ENCODE data around the gene CES1. TPM values are rescaled to one million over a fixed set of nuclear protein-coding genes. Genes with fewer than 3 reads are reported as not detected.
"Not testable (repeated sequence)": the region's sequence is repeated elsewhere in the genome, so short reads cannot be mapped to it uniquely, and the experiment has no call there.

The CES1 gene
- total and polyA plus RNA-seq, 7 donors, result 1.3 to 4.9 (median 3.2) TPM

DNA sequence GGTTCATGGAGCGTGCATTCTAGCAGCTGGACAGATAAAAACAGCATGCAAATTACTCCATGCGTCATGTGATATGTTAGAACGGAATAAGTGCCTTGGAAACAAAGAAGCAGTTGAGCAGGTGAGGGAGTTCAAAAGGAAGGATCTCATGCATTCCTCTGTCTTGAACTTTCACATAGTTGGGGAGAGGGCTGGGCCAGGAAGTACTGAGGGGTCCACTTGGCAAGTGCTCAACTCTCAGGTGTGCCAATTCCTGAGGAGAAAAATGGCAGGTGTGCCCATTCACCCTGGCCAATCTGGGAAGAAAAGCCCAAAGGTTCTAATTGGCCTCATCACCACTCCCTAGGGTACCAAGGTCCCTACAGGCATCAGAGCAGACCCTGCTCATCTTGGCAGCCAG lies 67.7 kb downstream of the CES1 start:
- H3K4me3 ChIP-seq, result no peak overlapping the region
- intact Hi-C loops (cut with DNase I), result no loop called here
- H3K4me1 ChIP-seq, result no peaks in the 10 kb centered on the region
- no peak overlapping the region for H3K27ac ChIP-seq
- H3K27me3 ChIP-seq (ENCODE audit: insufficient read depth in 3 of 3, low read length in 2 of 3), result no peaks in the 10 kb centered on the region
- no peak for DNase-seq
- no peaks in the 10 kb centered on the region for H3K36me3 ChIP-seq (ENCODE audit: insufficient read depth in 1 of 2, low read depth in 1 of 2)
- H3K9me3 ChIP-seq, result no peaks in the 10 kb centered on the region
- TF ChIP-seq, protein P1, sequence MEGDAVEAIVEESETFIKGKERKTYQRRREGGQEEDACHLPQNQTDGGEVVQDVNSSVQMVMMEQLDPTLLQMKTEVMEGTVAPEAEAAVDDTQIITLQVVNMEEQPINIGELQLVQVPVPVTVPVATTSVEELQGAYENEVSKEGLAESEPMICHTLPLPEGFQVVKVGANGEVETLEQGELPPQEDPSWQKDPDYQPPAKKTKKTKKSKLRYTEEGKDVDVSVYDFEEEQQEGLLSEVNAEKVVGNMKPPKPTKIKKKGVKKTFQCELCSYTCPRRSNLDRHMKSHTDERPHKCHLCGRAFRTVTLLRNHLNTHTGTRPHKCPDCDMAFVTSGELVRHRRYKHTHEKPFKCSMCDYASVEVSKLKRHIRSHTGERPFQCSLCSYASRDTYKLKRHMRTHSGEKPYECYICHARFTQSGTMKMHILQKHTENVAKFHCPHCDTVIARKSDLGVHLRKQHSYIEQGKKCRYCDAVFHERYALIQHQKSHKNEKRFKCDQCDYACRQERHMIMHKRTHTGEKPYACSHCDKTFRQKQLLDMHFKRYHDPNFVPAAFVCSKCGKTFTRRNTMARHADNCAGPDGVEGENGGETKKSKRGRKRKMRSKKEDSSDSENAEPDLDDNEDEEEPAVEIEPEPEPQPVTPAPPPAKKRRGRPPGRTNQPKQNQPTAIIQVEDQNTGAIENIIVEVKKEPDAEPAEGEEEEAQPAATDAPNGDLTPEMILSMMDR (IDR thresholded peaks at IDR 0.05), result no peak
- no peak for ATAC-seq
- WGBS, 3 donors, result 34 to 51% (median 51%) methylated on average over 3 of the region's 3 CpGs

DNA sequence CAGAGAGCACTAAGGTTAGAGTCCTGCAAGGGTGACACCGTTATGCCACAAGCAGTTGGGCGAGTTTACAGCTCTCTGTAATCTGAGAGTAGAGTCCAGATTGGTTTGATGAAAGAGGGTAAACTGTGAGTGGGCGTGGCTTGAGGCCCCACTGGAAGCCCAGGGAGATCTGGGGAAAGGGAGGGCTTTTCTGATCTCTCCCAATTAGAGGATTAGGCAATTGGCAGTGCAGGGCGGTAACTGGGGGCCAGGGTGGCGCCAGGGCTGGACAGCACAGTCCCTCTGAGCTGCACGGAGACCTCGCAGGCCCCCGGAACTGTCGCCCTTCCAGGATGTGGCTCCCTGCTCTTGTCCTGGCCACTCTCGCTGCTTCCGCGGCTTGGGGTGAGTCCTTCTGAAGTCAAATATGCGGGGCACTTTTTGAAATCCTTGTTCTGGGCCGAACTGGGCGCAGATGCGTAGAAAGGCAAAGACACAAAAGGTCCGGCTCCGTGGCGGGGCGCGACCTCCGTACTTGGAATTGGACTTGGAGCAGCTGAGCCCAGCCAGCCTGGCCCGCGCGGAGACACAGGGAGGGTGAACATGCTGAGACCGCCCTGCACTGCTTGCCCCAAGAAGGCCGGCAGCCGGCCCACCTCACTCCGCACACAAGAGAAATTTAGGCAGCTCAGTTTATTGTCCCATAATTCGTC lies 72.4 kb downstream of the CES1 start:
- no peaks in the 10 kb centered on the region for H3K4me1 ChIP-seq
- H3K4me3 ChIP-seq, result peak overlapping the region; percentile 61
- H3K27me3 ChIP-seq (ENCODE audit: insufficient read depth in 3 of 3, low read length in 2 of 3), result no peaks in the 10 kb centered on the region
- peak; percentile 54 to 76 (median 61) for ATAC-seq
- TF ChIP-seq, protein P1 (IDR thresholded peaks at IDR 0.05), result no peak
- H3K9me3 ChIP-seq, result no peaks in the 10 kb centered on the region
- WGBS, 3 donors, result 15 to 18% (median 16%) methylated on average over 30 of the region's 30 CpGs
- H3K27ac ChIP-seq, result no peak overlapping the region
- DNase-seq, result peak; percentile 14 to 62
- H3K36me3 ChIP-seq (ENCODE audit: insufficient read depth in 1 of 2, low read depth in 1 of 2), result no peaks in the 10 kb centered on the region
- intact Hi-C loops (cut with DNase I), result no loop called here

DNA sequence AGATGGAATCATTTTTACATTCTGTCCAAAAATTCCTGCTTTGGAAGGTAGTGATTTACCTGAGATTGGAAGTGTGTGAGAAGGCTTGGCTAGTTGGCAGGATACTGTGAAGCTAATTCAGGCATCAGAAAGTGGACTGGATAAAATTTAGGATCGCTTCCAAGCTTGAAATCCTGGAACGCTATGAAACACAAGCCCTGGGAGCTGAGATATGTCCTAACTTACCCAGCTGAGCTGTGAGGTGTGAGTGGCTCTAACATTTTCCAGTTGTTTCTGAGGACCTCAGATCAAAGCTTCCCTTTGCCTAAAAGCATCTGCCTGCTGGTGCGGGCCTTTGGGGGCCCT lies 73.0 kb downstream of the CES1 start:
- H3K27ac ChIP-seq; H3K4me1 ChIP-seq; DNase-seq; H3K36me3 ChIP-seq (ENCODE audit: insufficient read depth in 1 of 2, low read depth in 1 of 2); H3K27me3 ChIP-seq (ENCODE audit: insufficient read depth in 3 of 3, low read length in 2 of 3); intact Hi-C loops (cut with DNase I); H3K9me3 ChIP-seq: not testable (repeated sequence)
- WGBS, 3 donors, result 16 to 36% (median 19%) methylated on average over 3 of the region's 3 CpGs
- peak; percentile 51 to 75 (median 64) for ATAC-seq
- peak overlapping the region; percentile 61 for H3K4me3 ChIP-seq

DNA sequence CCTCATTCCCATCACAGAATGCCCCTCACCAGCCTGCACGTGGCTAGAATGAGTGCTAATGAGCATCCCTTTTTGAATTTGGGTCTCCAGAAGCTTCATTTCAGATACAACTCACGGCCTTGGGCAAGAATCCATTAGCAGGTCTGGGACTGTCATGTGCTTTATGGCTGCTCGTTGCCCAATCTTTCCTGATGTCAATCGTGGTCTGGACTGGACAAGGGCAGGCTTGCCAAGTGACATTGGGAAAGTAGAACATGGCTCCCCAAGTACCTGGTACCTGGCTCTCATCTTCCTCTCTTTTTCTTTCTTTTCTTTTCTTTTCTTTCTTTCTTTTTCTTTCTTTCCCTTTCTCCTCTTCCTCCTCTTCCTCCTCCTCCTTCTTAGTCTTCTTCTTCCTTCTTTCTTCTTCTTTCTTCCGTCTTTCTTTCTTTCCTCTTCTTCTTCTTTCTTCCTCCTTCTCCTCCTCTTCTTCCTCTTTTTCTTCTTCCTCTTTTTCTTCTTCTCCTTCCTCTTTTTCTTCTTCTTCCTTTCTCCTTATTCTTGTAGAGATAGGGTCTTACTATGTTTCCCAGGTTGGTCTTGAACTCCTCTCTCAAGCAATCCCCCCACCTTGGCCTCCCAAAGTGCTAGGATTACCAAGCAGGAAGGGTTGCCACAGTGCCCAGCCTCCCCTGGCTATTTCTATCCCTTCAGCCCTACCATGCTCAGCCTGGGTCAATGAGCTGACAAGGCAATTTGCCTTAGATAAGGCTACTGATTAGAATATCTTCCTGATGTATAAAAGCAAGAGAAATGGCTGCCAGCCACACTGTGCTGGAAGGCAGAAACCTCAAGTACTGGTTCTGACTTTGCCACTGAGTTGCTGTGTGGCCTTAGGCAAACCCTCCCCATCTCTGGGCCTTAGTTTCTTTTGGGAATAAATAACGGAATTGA lies 75.0 kb downstream of the CES1 start:
- ATAC-seq, result peak in 1 of 4 donors; percentile 66
- WGBS, 3 donors, result 43 to 52% (median 43%) methylated on average over 6 of the region's 6 CpGs

DNA sequence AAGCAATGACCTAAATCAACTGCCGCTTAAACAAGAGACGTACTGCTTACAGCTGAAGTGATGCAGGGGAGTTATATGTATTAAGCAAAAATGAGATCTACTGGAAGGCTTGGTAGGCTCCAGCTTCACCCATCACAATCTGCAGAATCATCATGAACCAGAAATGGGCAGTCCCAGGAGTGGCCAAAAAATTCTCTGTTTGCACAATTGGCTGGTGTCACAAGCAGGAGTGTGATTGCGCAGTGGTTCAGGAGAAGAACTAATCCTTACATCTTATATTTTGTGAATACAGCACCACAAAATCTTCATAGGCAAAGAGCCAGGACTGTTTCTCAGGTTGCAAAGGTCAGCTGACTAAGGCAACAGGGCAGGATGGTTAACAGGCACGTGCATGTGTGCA lies 75.9 kb downstream of the CES1 start:
- H3K9me3 ChIP-seq, result no peaks in the 10 kb centered on the region
- intact Hi-C loops (cut with DNase I), result no loop called here
- H3K36me3 ChIP-seq (ENCODE audit: insufficient read depth in 1 of 2, low read depth in 1 of 2), result no peaks in the 10 kb centered on the region
- ATAC-seq (no peak), DNase-seq (no peak)
- no peak overlapping the region for H3K27ac ChIP-seq
- TF ChIP-seq, protein P1 (IDR thresholded peaks at IDR 0.05), result no peak
- H3K4me3 ChIP-seq, result no peak overlapping the region
- H3K4me1 ChIP-seq, result no peaks in the 10 kb centered on the region
- H3K27me3 ChIP-seq (ENCODE audit: insufficient read depth in 3 of 3, low read length in 2 of 3), result no peaks in the 10 kb centered on the region
- 53 to 59% (median 58%) methylated on average over 4 of the region's 4 CpGs for WGBS, 3 donors

More for the DNA sequence above, 75.0 kb downstream of the CES1 start:
- intact Hi-C loops (cut with DNase I); DNase-seq; H3K27ac ChIP-seq; H3K4me1 ChIP-seq; H3K4me3 ChIP-seq; H3K27me3 ChIP-seq (ENCODE audit: insufficient read depth in 3 of 3, low read length in 2 of 3); H3K9me3 ChIP-seq; H3K36me3 ChIP-seq (ENCODE audit: insufficient read depth in 1 of 2, low read depth in 1 of 2): not testable (repeated sequence)
